ENCODE data around the gene ST3GAL4.
"Not testable (repeated sequence)": the region's sequence is repeated elsewhere in the genome, so short reads cannot be mapped to it uniquely, and the experiment has no call there.

The ST3GAL4 gene

GRCh38 chr11:126343051-126343450 is 12.4 kb upstream of the ST3GAL4 start:
- in situ Hi-C loops (cut with HindIII; ENCODE audit: low pct_ligation_motif_present, low pct_unique_long_range_greater_than_20kb, low sequenced_read_pairs), result no loop called here
- DNase-seq, result no peak

- in situ Hi-C loops (cut with HindIII; ENCODE audit: low pct_ligation_motif_present, low pct_unique_long_range_greater_than_20kb, low sequenced_read_pairs), result no loop called here
- no peak for DNase-seq
These were observed 11.1 kb upstream of the ST3GAL4 start for GRCh38 chr11:126344141-126345080.

- in situ Hi-C loops (cut with HindIII; ENCODE audit: low pct_ligation_motif_present, low pct_unique_long_range_greater_than_20kb, low sequenced_read_pairs), result no loop called here
These were observed 10.2 kb upstream of the ST3GAL4 start for GRCh38 chr11:126345283-126345682.

GRCh38 chr11:126345759-126346585 is 9.5 kb upstream of the ST3GAL4 start:
- no peak for DNase-seq
- in situ Hi-C loops (cut with HindIII; ENCODE audit: low pct_ligation_motif_present, low pct_unique_long_range_greater_than_20kb, low sequenced_read_pairs), result no loop called here

More at GRCh38 chr11:126345283-126345682, 10.2 kb upstream of the ST3GAL4 start:
- no peak for DNase-seq

GRCh38 chr11:126346586-126346940 is 8.9 kb upstream of the ST3GAL4 start:
- in situ Hi-C loops (cut with HindIII; ENCODE audit: low pct_ligation_motif_present, low pct_unique_long_range_greater_than_20kb, low sequenced_read_pairs), result no loop called here
- no peak for DNase-seq

GRCh38 chr11:126346946-126347345 is 8.5 kb upstream of the ST3GAL4 start:
- in situ Hi-C loops (cut with HindIII; ENCODE audit: low pct_ligation_motif_present, low pct_unique_long_range_greater_than_20kb, low sequenced_read_pairs); DNase-seq: not testable (repeated sequence)

- no peak for DNase-seq
- in situ Hi-C loops (cut with HindIII; ENCODE audit: low pct_ligation_motif_present, low pct_unique_long_range_greater_than_20kb, low sequenced_read_pairs), result no loop called here
These were observed 7.5 kb upstream of the ST3GAL4 start for GRCh38 chr11:126347751-126348668.

DNA sequence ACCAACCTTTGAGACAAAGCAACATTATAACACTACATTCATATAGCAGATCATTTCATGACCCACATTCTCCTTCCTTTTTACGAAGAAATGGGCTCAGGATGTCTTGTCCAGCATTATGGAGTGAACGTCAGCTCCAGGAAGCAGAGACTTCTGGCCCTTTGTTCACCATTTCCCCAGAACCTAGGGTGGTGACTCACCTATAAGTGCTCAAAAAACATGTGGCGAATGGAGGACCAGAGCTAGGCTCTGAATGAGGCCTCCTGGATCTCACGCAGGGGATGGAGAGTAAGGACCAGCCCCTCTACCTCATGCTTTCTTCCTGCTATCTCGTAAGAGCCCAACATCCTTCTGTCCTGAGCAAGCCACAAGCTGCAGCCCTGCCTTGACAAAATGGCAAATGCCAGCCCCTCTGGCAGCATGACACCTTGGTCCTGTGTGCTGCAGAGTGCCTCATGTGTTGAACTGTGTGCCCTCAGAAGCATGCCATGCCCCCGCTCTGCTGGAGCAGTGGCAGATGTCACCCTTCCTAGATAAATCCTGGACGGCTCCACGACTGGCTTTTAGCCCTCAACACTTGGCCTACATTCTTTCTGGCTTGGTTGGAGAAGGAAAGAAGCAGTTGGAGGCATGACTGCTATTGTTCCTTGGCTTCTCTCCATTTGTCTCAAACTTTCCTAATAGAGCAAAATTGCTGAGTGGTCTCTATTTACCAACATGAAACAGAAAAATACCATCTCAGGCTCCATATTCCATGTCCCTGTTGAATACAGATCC is 6.5 kb upstream of the ST3GAL4 start:
- DNase-seq, result no peak
- in situ Hi-C loops (cut with HindIII; ENCODE audit: low pct_ligation_motif_present, low pct_unique_long_range_greater_than_20kb, low sequenced_read_pairs), result no loop called here

DNA sequence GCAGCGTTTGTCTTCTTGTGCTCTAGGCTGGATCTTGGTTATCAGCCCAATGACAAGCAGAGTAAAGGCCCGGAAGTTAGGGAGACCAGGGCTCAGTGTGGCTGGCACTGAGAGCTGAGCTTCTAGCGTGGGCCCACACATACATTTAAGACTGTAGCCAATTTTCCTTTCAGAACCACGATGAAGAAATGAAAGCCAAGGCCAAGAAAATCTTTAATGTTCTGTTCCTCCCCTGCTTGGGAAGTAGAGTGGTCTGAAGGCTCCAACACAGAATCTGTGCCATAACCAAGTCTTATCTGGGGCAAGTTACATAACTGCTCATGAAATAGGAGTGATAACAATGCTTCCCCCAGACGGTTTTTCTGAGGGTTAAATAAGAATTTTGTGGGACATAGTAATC is 4.7 kb upstream of the ST3GAL4 start:
- in situ Hi-C loops (cut with HindIII; ENCODE audit: low pct_ligation_motif_present, low pct_unique_long_range_greater_than_20kb, low sequenced_read_pairs), result no loop called here

GRCh38 chr11:126352163-126352562 is 3.3 kb upstream of the ST3GAL4 start:
- in situ Hi-C loops (cut with HindIII; ENCODE audit: low pct_ligation_motif_present, low pct_unique_long_range_greater_than_20kb, low sequenced_read_pairs), result no loop called here
- no peak for DNase-seq

More for the DNA sequence above, 4.7 kb upstream of the ST3GAL4 start:
- no peak for DNase-seq

DNA sequence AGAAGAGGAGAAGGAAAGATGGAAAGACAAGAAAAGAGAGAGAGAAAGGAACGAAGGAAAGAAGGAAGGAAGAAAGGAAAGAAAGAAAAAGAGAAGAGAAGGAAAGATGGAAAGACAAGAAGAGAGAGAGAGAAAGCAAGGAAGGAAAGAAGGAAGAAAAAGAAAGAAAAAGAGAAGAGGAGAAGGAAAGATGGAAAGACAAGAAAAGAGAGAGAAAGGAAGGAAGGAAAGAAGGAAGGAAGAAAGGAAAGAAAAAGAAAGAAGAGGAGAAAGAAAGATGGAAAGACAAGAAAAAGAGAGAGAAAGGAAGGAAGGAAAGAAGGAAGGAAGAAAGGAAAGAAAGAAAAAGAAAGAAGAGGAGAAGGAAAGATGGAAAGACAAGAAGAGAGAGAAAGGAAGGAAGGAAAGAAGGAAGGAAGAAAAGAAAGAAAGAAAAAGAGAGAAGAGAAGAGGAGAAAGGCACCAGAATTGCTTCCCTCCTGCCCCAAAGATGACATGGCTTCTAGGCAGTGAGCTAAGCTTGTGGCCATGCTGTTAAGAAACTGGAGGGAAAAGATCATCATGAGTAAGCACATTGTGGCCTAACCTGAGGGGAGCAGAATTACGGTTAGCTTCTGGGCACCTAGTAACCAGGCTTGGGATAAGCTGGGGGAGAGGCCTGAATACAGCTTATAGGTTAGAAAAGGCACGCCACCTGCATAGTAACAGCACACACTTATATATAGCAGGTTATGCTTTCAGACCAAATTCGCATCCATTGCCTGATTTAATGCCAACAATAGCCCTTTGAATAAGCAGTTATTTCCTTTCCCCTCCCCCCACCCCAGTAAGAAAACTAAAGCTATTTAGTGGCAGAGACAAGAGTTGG is 2.3 kb upstream of the ST3GAL4 start:
- in situ Hi-C loops (cut with HindIII; ENCODE audit: low pct_ligation_motif_present, low pct_unique_long_range_greater_than_20kb, low sequenced_read_pairs), result no loop called here
- DNase-seq, result peak; percentile 16

DNA sequence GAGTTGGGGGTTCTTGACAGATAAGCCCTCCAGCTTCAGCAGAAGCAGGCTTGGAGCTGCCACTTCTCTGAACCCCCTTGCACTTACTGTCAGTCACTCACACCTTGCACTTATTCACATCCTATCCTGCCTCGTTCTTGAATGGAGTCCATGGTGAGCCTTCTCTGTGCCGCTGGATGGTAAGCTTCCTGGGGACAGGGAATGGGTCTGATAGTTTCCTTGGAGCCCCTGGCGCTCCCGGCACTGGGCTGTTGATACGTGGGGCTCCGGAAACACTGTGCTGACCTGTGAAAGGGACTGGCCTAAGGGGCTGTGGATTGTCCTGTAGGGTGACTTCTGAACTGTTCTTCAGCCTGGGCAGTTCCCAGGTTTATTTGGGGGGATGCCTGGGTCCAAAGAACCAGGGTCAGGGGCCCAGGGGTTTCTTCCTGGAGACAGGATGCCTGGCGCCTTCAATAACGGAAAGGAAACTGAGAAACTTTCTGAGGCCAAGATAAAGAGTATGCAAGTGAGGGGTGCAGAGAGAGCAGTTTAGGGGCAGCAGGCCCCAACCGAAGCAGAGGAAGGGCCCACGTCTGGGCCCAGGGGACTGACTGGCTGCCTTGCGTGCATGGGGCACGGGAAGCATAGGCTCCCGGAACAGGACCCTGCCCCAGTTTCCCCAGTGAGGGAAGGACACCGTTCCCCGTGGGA is 709 bp upstream of the ST3GAL4 start:
- no peak for DNase-seq
- in situ Hi-C loops (cut with HindIII; ENCODE audit: low pct_ligation_motif_present, low pct_unique_long_range_greater_than_20kb, low sequenced_read_pairs), result no loop called here

DNA sequence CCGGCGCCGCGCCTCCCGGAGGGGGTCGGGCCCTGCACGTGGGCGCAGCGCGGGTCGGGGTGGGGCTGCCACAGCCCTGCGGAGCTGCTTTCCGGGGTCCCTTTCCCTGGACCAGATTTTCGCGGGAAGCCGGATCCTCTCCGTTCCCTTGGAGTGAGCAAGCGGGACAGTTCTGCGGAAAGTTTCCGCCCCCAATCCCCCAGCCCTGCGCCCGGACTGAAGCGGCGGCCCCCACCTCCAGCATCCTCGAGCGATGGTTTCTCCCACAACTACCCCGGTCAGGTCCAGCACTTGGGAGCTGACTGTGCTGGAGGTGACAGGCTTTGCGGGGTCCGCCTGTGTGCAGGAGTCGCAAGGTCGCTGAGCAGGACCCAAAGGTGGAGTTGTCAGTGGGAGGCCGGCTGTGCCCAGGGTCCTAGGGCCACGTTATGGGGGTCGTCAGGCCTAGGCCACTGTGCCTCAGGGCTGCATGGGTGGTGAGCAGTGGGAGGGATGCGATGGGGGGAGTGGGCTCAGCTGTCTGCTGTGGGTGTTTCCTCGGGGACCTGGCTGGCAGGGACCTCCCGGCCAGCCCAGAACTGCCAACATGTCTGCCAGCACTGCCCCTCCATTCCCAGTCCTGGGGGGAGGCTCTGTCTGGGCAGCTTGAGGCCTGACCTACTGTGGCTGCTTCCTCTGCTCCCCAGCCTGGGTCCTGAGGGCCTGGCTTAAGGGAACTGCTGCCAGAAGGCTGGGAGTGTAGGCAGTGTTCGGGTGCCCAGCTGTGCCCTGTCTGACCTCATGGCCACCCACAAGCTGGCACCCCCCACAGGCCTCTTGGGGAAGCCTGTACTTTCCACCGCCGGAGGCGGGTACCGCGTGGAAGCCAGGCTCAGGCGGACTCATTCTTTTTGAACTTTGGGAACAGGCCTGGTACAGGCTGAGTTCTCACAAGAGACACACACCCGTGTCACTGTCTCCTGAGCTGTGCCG is 726 bp downstream of the ST3GAL4 start:
- DNase-seq, result no peak
- in situ Hi-C loops (cut with HindIII; ENCODE audit: low pct_ligation_motif_present, low pct_unique_long_range_greater_than_20kb, low sequenced_read_pairs), result no loop called here

DNA sequence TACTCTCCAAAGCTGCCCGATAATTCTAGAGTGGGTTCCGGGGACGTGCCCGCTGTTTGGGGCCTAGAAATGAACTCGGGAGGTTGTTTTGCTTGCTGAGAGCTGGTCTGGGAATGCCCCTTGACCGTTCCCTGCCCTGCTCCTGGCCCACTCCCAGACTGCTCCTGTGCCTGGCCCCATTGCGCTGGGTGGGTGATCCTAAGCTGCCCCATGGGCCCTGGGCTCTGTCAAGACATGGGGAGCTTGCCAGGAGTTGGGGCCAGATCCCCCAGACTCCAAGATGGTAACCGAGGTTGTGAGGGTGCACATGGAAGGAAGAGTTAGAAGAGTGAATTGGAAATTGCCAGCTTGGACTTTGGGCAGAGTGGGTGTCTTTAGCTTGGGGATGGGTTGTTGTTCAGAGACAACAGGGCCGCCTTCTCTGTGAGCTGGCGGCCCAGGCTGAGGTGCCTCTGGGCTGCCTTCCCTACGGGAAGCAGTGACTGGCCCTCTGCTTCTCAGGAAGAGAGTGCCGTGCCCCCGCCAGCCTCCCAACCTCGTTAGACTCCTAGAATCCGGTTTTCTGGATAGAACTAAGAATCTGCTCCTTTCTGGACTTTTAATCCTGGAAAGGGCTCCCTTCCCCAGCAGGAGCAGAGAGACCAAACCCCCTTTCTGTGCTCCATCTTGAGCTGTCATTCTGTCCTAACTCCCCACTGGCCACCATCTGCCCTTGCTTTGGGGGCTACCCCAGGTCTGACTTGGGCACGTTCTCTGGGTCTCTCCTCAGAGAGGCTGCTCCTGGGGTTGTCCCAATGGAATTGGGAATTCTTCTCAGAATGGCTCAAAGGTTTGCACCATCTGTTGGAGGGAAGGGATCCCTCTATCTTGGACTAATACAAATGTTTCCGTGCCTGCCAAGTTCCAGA is 1.8 kb downstream of the ST3GAL4 start:
- no peak for DNase-seq
- in situ Hi-C loops (cut with HindIII; ENCODE audit: low pct_ligation_motif_present, low pct_unique_long_range_greater_than_20kb, low sequenced_read_pairs), result no loop called here

Data from ACHN (cell line).